GM12872 (cell line): Measurements from ENCODE around the gene RNF138.

ENCODE experiments used
- CTCF ChIP-seq: IDR thresholded peaks from 3 replicates; pipeline ENCODE4 v1.5.1; 2011; ENCODE audit warnings: low read depth, mild to moderate bottlenecking, low read length, moderate library complexity; ENCODE audit not compliant: insufficient read depth

The RNF138 gene

GRCh38 chr18:32138332-32138982 is 46.8 kb downstream of the RNF138 start:
- no peak for TF ChIP-seq CTCF

- TF ChIP-seq CTCF: no peak
Observed at GRCh38 chr18:32139835-32140283, 48.2 kb downstream of the RNF138 start.

DNA sequence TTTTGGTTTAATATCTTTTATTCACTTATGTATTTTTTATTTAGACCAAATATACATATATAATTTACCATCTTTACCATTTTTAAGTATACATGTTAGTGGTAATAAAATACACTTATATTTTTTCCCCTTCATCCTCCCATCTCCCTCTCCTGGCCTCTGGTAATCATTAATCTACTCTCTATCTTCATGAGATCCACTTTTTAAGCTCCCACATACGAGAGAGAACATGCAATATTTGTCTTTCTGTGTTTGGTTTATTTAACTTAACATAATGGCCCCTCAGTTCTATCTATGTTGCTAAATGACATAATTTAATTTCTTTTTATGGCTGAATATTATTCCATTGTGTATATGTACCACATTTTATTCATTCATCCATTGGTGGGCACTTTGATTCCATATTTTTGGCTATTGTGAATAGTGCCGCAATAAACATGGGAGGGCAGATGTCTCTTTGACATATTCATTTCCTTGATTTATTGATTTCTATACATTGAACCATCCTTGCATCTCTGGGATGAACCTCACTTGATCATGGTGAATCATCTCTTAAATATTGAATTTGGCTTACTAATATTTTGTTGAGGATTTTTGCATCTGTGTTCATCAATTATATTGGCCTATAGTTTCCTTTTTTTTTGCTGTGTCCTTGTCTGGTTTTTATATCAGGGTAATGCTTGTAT is 56.7 kb downstream of the RNF138 start:
- no peak for TF ChIP-seq CTCF

- TF ChIP-seq CTCF: no peak
Observed at GRCh38 chr18:32152705-32153448, 61.2 kb downstream of the RNF138 start.

- TF ChIP-seq CTCF: no peak
Observed at GRCh38 chr18:32156855-32157254, 65.2 kb downstream of the RNF138 start.

GRCh38 chr18:32157580-32157979 is 65.9 kb downstream of the RNF138 start:
- TF ChIP-seq CTCF: no peak

- TF ChIP-seq CTCF: peak; percentile 85
Observed at GRCh38 chr18:32158108-32158624, 66.5 kb downstream of the RNF138 start.
